HepG2 (cell line): Measurements from ENCODE around the gene HSD11B1L. TPM values are rescaled to one million over a fixed set of nuclear protein-coding genes. Genes with fewer than 3 reads are reported as not detected.

Experiments
- ATF2 ChIP-seq: sonication (generic); formaldehyde crosslinking; IDR thresholded peaks from 2 replicates; pipeline ENCODE4 v1.4.0; 2020; ENCODE audit warnings: missing genetic modification reagents
- HNF4A ChIP-seq: sonication (generic); formaldehyde crosslinking; IDR thresholded peaks from 2 replicates; pipeline ENCODE4 v1.4.0; 2020; ENCODE audit warnings: missing genetic modification reagents
- HOXA7 ChIP-seq: sonication (generic); formaldehyde crosslinking; IDR thresholded peaks from 2 replicates; pipeline ENCODE4 v1.8.1; 2022; ENCODE audit warnings: mild to moderate bottlenecking, missing genetic modification reagents, moderate library complexity
- NFKB2 ChIP-seq: sonication (generic); formaldehyde crosslinking; IDR thresholded peaks from 2 replicates; pipeline ENCODE4 v1.4.0; 2020; ENCODE audit warnings: missing genetic modification reagents, borderline replicate concordance
- NONO ChIP-seq, 2 experiments: fragments of 450-650 bp in 1 of 2; sonication (generic) in 1 of 2; formaldehyde crosslinking in 1 of 2; IDR thresholded peaks in 1 of 2; conservative IDR thresholded peaks in 1 of 2; 2 replicates each; pipeline versions ENCODE4 v1.6.1 to v1.8.0; 2017 to 2022; ENCODE audit warnings: mild to moderate bottlenecking in 1 of 2, missing genetic modification reagents in 1 of 2, moderate library complexity in 1 of 2
- PRDM10 ChIP-seq: sonication (generic); formaldehyde crosslinking; IDR thresholded peaks from 2 replicates; pipeline ENCODE4 v1.4.0; 2020; ENCODE audit warnings: low read depth, missing genetic modification reagents
- SMC3 ChIP-seq: IDR thresholded peaks from 2 replicates; pipeline ENCODE4 v1.6.1; 2011; ENCODE audit warnings: low read length, improper control_type of control experiment
- SPEN ChIP-seq: sonication (generic); formaldehyde crosslinking; IDR thresholded peaks from 2 replicates; pipeline ENCODE4 v1.5.1; 2020; ENCODE audit warnings: low read depth, mild to moderate bottlenecking, missing genetic modification reagents
- TGIF2 ChIP-seq: IDR thresholded peaks from 2 replicates; pipeline ENCODE4 v1.6.1; 2016; ENCODE audit warnings: control low read depth, missing compliant biosample characterization
- ZNF563 ChIP-seq: sonication (generic); formaldehyde crosslinking; IDR thresholded peaks from 2 replicates; pipeline ENCODE4 v1.8.0; 2022; ENCODE audit warnings: mild to moderate bottlenecking, moderate library complexity, missing genetic modification reagents
- polyA plus RNA-seq, 8 experiments: library from polyadenylated mRNA; depleted of rRNA in 3 of 8; stranded (reverse) in 7 of 8; unstranded in 1 of 8; fragments of >200 nt; fragmentation: Illumina TruSeq in 4 of 8; extraction: Trizol in 4 of 8; gene quantifications; 2 replicates each; pipeline versions ENCODE4 v1.2.1 to v1.2.3, GENCODE V29; 2011 to 2016; ENCODE audit warnings: low read depth in 4 of 8, missing spikeins in 1 of 8, mixed read lengths in 1 of 8; ENCODE audit not compliant: insufficient read depth in 1 of 8
- total RNA-seq, 5 experiments: library from RNA; depleted of rRNA; stranded (reverse); fragments of >200 nt; fragmentation: Illumina TruSeq; extraction: Trizol; gene quantifications; 2 replicates each; pipeline ENCODE4 v1.2.3, GENCODE V29; 2016; ENCODE audit warnings: low read depth in 1 of 5
- TF ChIP-seq, protein P1 (sequence below): sonication (generic); formaldehyde crosslinking; IDR thresholded peaks from 2 replicates; pipeline ENCODE4 v1.4.0; 2020; ENCODE audit warnings: missing genetic modification reagents, borderline replicate concordance
- TF ChIP-seq, protein P2 (sequence below): sonication (generic); formaldehyde crosslinking; IDR thresholded peaks from 2 replicates; pipeline ENCODE4 v1.4.0; 2020; ENCODE audit warnings: missing genetic modification reagents

Gene HSD11B1L
- total and polyA plus RNA-seq, 2 of the 13 experiments (the other 11 are each of a cell fraction or from before 2014, with no cell fraction given), result 2.8 to 3.9 TPM

GRCh38 chr19:5642204-5642603 lies 38.6 kb upstream of the HSD11B1L start (continued):
- TF ChIP-seq, protein P1, sequence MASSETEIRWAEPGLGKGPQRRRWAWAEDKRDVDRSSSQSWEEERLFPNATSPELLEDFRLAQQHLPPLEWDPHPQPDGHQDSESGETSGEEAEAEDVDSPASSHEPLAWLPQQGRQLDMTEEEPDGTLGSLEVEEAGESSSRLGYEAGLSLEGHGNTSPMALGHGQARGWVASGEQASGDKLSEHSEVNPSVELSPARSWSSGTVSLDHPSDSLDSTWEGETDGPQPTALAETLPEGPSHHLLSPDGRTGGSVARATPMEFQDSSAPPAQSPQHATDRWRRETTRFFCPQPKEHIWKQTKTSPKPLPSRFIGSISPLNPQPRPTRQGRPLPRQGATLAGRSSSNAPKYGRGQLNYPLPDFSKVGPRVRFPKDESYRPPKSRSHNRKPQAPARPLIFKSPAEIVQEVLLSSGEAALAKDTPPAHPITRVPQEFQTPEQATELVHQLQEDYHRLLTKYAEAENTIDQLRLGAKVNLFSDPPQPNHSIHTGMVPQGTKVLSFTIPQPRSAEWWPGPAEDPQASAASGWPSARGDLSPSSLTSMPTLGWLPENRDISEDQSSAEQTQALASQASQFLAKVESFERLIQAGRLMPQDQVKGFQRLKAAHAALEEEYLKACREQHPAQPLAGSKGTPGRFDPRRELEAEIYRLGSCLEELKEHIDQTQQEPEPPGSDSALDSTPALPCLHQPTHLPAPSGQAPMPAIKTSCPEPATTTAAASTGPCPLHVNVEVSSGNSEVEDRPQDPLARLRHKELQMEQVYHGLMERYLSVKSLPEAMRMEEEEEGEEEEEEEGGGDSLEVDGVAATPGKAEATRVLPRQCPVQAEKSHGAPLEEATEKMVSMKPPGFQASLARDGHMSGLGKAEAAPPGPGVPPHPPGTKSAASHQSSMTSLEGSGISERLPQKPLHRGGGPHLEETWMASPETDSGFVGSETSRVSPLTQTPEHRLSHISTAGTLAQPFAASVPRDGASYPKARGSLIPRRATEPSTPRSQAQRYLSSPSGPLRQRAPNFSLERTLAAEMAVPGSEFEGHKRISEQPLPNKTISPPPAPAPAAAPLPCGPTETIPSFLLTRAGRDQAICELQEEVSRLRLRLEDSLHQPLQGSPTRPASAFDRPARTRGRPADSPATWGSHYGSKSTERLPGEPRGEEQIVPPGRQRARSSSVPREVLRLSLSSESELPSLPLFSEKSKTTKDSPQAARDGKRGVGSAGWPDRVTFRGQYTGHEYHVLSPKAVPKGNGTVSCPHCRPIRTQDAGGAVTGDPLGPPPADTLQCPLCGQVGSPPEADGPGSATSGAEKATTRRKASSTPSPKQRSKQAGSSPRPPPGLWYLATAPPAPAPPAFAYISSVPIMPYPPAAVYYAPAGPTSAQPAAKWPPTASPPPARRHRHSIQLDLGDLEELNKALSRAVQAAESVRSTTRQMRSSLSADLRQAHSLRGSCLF, result no peak
- TF ChIP-seq HNF4A (peak; percentile 54; the same call in 1 of the 2 replicates), TGIF2 (0 out of 2 replicates have a peak, but pooled peaks have one; percentile 12), SPEN (no peak), ATF2 (CRISPR knock-in tag) (no peak), SMC3 (no peak), PRDM10 (CRISPR knock-in tag) (no peak), NONO (IDR thresholded peaks at IDR 0.05) (no peak), NONO (CRISPR knock-in tag; conservative IDR thresholded peaks at IDR 0.05) (no peak), ZNF563 (CRISPR knock-in tag) (no peak), HOXA7 (CRISPR knock-in tag) (no peak), NFKB2 (CRISPR knock-in tag) (no peak)
- TF ChIP-seq, protein P2, sequence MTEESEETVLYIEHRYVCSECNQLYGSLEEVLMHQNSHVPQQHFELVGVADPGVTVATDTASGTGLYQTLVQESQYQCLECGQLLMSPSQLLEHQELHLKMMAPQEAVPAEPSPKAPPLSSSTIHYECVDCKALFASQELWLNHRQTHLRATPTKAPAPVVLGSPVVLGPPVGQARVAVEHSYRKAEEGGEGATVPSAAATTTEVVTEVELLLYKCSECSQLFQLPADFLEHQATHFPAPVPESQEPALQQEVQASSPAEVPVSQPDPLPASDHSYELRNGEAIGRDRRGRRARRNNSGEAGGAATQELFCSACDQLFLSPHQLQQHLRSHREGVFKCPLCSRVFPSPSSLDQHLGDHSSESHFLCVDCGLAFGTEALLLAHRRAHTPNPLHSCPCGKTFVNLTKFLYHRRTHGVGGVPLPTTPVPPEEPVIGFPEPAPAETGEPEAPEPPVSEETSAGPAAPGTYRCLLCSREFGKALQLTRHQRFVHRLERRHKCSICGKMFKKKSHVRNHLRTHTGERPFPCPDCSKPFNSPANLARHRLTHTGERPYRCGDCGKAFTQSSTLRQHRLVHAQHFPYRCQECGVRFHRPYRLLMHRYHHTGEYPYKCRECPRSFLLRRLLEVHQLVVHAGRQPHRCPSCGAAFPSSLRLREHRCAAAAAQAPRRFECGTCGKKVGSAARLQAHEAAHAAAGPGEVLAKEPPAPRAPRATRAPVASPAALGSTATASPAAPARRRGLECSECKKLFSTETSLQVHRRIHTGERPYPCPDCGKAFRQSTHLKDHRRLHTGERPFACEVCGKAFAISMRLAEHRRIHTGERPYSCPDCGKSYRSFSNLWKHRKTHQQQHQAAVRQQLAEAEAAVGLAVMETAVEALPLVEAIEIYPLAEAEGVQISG, result no peak
